ENCODE data around the gene GDF2. TPM values are rescaled to one million over a fixed set of nuclear protein-coding genes. Genes with fewer than 3 reads are reported as not detected.

Gene GDF2
- total and polyA plus RNA-seq, 5 donors from 2014 or later: not detected

DNA sequence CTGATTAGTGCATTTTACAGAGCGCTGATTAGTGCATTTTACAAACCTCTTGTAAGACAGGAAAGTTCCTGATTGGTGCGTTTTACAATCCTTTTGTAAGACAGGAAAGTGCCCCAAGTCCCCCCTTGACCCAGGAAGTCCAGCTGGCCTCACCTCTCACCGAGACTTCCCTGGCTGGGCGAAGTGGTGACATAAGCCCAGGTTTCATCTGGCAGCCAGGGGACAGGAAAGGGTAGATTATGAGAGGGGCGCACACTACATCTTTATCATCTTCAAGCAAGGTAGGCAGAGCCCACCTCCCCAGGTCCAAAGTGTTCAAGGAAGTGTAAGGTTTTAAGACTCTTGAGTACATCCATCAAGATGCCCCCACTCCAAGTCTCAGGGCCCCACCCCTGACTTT is 27.8 kb upstream of the GDF2 start:
- Histone ChIP-seq H3K27ac (ENCODE audit: insufficient read depth, low read length, poor library complexity, severe bottlenecking) (no peak overlapping the region), H3K36me3 (ENCODE audit: control insufficient read depth, insufficient read depth, low read length) (no peaks in the 10 kb centered on the region), H3K9me3 (ENCODE audit: control insufficient read depth in 2 of 2, low read length in 2 of 2) (no peaks in the 10 kb centered on the region), H3K4me3 (ENCODE audit: low read depth, low read length) (no peak overlapping the region), H3K27me3 (ENCODE audit: control insufficient read depth, insufficient read depth, low read length) (no peaks in the 10 kb centered on the region), H3K4me1 (ENCODE audit: control insufficient read depth, insufficient read depth, low read length, poor library complexity, severe bottlenecking) (no peaks in the 10 kb centered on the region)
- no peaks in the 10 kb centered on the region for H3K9me3 Mint-ChIP-seq
- peaks cover 0 to 4% (median 0%) of the 10 kb centered on the region in 4 donors for H3K4me1 Mint-ChIP-seq
- no peaks in the 10 kb centered on the region for H3K36me3 Mint-ChIP-seq
- no peak overlapping the region for H3K27ac Mint-ChIP-seq
- no peak for ATAC-seq (ENCODE audit: low read depth in 2 of 2)
- H3K4me3 Mint-ChIP-seq: no peak overlapping the region
- H3K27me3 Mint-ChIP-seq: peaks cover 3% of the 10 kb centered on the region
- DNase-seq: no peak

DNA sequence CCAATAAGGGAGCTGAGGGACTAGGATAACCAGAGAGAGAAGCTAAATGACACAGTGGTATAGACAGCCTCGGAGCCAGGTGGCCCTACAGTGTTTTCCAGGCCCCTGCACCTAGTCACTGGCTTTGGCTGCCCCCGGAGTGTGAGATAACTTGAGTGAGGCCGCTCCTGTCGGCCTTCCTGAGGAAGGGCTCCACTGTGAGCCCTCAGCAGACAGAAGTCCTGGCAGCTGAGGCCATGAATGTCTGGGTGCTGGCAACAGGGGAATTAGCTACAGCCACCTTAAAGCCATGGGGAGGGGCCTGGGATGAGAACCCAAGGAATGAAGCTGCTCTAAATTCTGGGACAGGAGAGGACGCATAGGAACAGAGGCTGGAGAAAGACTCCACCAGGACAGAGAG is 26.8 kb upstream of the GDF2 start:
- Mint-ChIP-seq H3K4me3 (no peak overlapping the region), H3K9me3 (no peaks in the 10 kb centered on the region), H3K27ac (no peak overlapping the region), H3K4me1 (peaks cover 0 to 7% (median 0%) of the 10 kb centered on the region in 4 donors), H3K36me3 (no peaks in the 10 kb centered on the region), H3K27me3 (peaks cover 4% of the 10 kb centered on the region)
- DNase-seq: no peak
- peaks cover 1% of the 10 kb centered on the region for H3K4me1 ChIP-seq (ENCODE audit: control insufficient read depth, insufficient read depth, low read length, poor library complexity, severe bottlenecking)
- no peaks in the 10 kb centered on the region for H3K9me3 ChIP-seq (ENCODE audit: control insufficient read depth in 2 of 2, low read length in 2 of 2)
- no peak for ATAC-seq (ENCODE audit: low read depth in 2 of 2)
- no peak overlapping the region for H3K4me3 ChIP-seq (ENCODE audit: low read depth, low read length)
- H3K27ac ChIP-seq (ENCODE audit: insufficient read depth, low read length, poor library complexity, severe bottlenecking): no peak overlapping the region
- H3K36me3 ChIP-seq (ENCODE audit: control insufficient read depth, insufficient read depth, low read length): no peaks in the 10 kb centered on the region
- no peaks in the 10 kb centered on the region for H3K27me3 ChIP-seq (ENCODE audit: control insufficient read depth, insufficient read depth, low read length)

DNA sequence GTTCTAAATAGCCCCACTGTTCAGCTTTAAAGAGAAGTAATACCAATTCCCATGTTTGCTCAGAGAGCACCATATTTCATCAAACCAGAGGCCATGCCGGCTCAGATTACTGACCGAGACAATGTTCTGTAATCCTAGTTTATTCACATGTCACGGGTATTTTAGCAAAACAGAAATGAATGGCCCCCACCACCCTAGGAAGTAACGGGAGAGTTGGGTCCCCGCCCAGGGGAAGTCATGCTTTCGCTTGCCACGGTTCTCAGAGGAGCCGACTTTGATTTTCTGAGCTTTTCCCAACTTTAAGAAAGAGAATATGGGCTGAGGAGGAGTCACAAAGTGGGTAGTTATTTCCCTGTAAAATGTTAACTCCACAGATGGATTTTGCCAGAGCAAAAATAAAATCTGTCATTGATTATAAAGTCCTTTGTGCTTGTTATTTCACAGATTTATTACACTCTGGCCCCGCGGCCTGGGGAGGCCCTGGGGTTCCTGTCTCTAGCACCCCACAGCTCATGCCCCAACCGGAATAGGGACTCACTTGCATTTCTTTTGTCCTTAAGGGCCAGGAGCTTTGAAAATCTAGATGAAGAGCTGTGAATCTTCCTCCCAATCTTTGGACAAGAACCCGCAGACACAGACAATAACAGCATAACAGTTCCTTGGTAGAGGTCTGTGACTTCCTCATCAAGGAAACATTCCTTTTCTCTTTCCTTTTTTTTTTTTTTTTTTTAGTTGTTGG is 25.9 kb upstream of the GDF2 start:
- no peak overlapping the region for H3K4me3 ChIP-seq (ENCODE audit: low read depth, low read length)
- no peak overlapping the region for H3K27ac ChIP-seq (ENCODE audit: insufficient read depth, low read length, poor library complexity, severe bottlenecking)
- DNase-seq (no peak), ATAC-seq (ENCODE audit: low read depth in 2 of 2) (no peak)
- H3K27ac Mint-ChIP-seq: no peak overlapping the region
- H3K4me1 Mint-ChIP-seq: peaks cover 0 to 14% (median 1%) of the 10 kb centered on the region in 4 donors
- no peaks in the 10 kb centered on the region for H3K36me3 Mint-ChIP-seq
- peaks cover 4% of the 10 kb centered on the region for H3K4me1 ChIP-seq (ENCODE audit: control insufficient read depth, insufficient read depth, low read length, poor library complexity, severe bottlenecking)
- H3K27me3 Mint-ChIP-seq: peaks cover 10% of the 10 kb centered on the region
- no peaks in the 10 kb centered on the region for H3K36me3 ChIP-seq (ENCODE audit: control insufficient read depth, insufficient read depth, low read length)
- H3K27me3 ChIP-seq (ENCODE audit: control insufficient read depth, insufficient read depth, low read length): no peaks in the 10 kb centered on the region
- H3K9me3 Mint-ChIP-seq: no peaks in the 10 kb centered on the region
- H3K4me3 Mint-ChIP-seq: no peak overlapping the region
- no peaks in the 10 kb centered on the region for H3K9me3 ChIP-seq (ENCODE audit: control insufficient read depth in 2 of 2, low read length in 2 of 2)

DNA sequence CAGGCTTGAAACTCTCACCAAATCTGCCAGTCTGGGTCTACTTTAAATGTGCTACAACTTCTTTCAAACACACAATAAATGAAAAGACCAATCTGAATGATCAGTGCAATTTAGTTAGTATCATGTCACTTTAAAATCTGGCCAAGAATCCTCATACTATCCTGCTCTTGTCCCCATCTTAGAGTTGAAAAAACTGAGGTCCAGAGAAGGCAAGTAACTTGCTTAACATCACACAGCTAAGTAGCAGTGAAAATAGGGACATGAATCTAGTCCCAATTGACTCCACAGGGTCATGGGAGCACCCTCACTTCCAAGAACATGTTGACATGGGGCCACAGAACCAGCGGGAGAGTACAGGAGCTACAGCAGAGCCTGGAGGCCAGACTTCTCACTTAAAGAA is 25.3 kb upstream of the GDF2 start:
- H3K4me1 ChIP-seq (ENCODE audit: control insufficient read depth, insufficient read depth, low read length, poor library complexity, severe bottlenecking): peaks cover 4% of the 10 kb centered on the region
- no peaks in the 10 kb centered on the region for H3K27me3 ChIP-seq (ENCODE audit: control insufficient read depth, insufficient read depth, low read length)
- ATAC-seq (ENCODE audit: low read depth in 2 of 2) (no peak), DNase-seq (no peak)
- no peaks in the 10 kb centered on the region for H3K36me3 ChIP-seq (ENCODE audit: control insufficient read depth, insufficient read depth, low read length)
- no peaks in the 10 kb centered on the region for H3K9me3 ChIP-seq (ENCODE audit: control insufficient read depth in 2 of 2, low read length in 2 of 2)
- Mint-ChIP-seq H3K4me1 (peaks cover 0 to 14% (median 1%) of the 10 kb centered on the region in 4 donors), H3K4me3 (no peak overlapping the region), H3K36me3 (no peaks in the 10 kb centered on the region), H3K27ac (no peak overlapping the region), H3K9me3 (no peaks in the 10 kb centered on the region), H3K27me3 (peaks cover 10% of the 10 kb centered on the region)
- H3K27ac ChIP-seq (ENCODE audit: insufficient read depth, low read length, poor library complexity, severe bottlenecking): no peak overlapping the region
- no peak overlapping the region for H3K4me3 ChIP-seq (ENCODE audit: low read depth, low read length)

DNA sequence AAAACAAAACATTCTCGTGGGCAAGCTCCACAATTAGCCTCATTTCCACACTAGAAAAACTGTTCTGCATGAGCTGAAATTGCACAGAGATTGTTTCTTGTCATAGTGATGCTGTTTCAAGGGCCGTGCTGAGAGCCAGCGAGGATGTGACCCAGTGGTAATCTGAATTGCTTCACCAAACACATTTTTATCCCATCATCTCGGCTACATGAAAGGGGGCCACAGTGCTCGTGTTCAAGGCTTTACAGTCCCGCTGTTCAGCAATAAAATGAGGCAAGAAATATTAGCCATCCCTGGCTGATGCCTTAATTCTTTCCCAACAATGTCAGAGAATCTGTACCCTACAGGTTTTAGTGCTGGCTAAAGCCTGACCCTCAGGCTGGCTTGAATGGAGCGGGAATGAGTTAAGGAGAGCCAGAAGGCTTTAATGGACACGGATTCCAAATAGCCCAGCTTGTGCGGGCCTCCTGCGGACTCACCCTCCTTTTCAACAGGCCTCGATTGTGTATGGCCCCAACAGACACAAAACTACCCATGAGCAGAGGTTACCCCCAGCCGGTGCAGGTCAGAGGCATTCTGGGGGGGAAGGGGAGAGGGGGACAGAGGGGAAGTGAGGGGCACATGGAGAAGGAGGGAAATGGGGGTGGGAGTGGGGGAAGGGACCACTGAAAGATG is 24.3 kb upstream of the GDF2 start:
- Histone ChIP-seq H3K9me3 (ENCODE audit: control insufficient read depth in 2 of 2, low read length in 2 of 2) (no peaks in the 10 kb centered on the region), H3K27ac (ENCODE audit: insufficient read depth, low read length, poor library complexity, severe bottlenecking) (no peak overlapping the region), H3K4me1 (ENCODE audit: control insufficient read depth, insufficient read depth, low read length, poor library complexity, severe bottlenecking) (peaks cover 4% of the 10 kb centered on the region), H3K4me3 (ENCODE audit: low read depth, low read length) (no peak overlapping the region), H3K36me3 (ENCODE audit: control insufficient read depth, insufficient read depth, low read length) (no peaks in the 10 kb centered on the region), H3K27me3 (ENCODE audit: control insufficient read depth, insufficient read depth, low read length) (no peaks in the 10 kb centered on the region)
- ATAC-seq (ENCODE audit: low read depth in 2 of 2): no peak
- Mint-ChIP-seq H3K27me3 (peaks cover 10% of the 10 kb centered on the region), H3K9me3 (no peaks in the 10 kb centered on the region), H3K4me1 (peaks cover 0 to 14% (median 1%) of the 10 kb centered on the region in 4 donors), H3K4me3 (peak overlapping the region in 1 of 4 donors; percentile 10), H3K27ac (no peak overlapping the region), H3K36me3 (no peaks in the 10 kb centered on the region)
- no peak for DNase-seq

DNA sequence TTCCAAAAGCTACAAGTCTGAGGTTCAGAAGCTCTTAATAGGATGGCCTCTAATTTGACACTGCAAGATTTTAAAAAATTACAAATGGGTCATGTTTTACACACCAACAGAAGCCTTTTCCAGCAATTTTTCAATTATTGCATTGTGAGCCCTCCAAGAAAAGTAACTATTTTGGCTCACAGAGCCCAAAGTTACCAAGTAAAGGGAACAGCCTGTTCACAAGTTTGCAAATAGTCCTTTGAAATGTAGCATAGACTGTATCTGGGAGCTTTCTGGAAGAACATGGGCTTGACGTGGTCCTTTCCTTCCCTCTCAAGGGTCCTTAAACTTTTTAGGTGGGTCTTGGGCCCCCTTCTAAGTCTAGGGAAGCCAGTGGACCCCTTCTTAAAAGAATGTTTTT is 23.5 kb upstream of the GDF2 start:
- Histone ChIP-seq H3K4me1 (ENCODE audit: control insufficient read depth, insufficient read depth, low read length, poor library complexity, severe bottlenecking) (peaks cover 4% of the 10 kb centered on the region), H3K27ac (ENCODE audit: insufficient read depth, low read length, poor library complexity, severe bottlenecking) (no peak overlapping the region), H3K9me3 (ENCODE audit: control insufficient read depth in 2 of 2, low read length in 2 of 2) (no peaks in the 10 kb centered on the region), H3K27me3 (ENCODE audit: control insufficient read depth, insufficient read depth, low read length) (no peaks in the 10 kb centered on the region), H3K36me3 (ENCODE audit: control insufficient read depth, insufficient read depth, low read length) (no peaks in the 10 kb centered on the region), H3K4me3 (ENCODE audit: low read depth, low read length) (no peak overlapping the region)
- no peaks in the 10 kb centered on the region for H3K9me3 Mint-ChIP-seq
- peaks cover 10% of the 10 kb centered on the region for H3K27me3 Mint-ChIP-seq
- H3K36me3 Mint-ChIP-seq: no peaks in the 10 kb centered on the region
- H3K4me1 Mint-ChIP-seq: peaks cover 0 to 14% (median 1%) of the 10 kb centered on the region in 4 donors
- no peak for ATAC-seq (ENCODE audit: low read depth in 2 of 2)
- H3K27ac Mint-ChIP-seq: no peak overlapping the region
- no peak for DNase-seq
- H3K4me3 Mint-ChIP-seq: no peak overlapping the region

DNA sequence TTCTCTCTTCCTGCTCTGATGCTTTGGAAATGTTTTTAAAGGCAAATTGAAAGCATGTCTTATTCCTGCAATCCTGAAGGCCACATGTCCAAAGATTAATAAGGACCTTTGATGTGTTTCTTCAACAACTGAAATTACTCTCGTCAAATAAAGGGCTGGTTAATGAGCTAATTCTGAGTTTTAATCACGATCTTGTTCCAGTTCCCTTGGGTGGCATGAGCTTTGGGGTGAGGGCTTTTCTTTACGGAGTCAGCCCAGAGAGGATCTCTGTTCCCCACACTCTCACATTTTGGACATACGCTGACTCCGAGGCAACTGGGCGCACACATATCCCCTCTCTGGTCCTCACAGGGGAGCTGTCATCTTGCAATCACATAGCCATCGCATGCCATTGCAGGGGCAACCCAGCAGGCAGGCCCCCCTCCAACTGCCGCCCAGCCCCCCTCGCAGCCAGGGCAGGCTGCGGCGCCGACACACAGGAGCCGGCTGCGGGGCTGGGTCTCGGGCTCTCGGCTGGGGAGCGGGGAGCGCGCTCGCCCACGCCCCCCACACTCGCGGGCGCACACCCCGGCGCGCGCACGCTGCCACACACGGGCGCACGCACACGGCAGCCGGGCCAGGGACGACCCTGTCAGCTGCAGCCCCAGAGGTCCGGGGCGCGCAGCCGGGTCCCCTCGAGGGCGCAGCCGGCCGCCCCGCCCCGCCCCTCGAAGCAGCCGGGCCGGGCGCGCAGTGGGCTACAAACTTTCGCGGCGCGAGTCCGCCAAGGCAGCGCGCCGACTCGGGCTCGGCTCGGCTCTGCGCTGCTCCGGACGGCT is 22.4 kb upstream of the GDF2 start, which contains the start of gene GDF10:
Gene GDF10 (plus strand): TSS at position 587 of the 818 bp plus-strand sequence. CDS start 455 bp downstream, outside the sequence.
- no peaks in the 10 kb centered on the region for H3K9me3 Mint-ChIP-seq
- Histone ChIP-seq H3K27ac (ENCODE audit: insufficient read depth, low read length, poor library complexity, severe bottlenecking) (no peak within 1 kb of the TSS), H3K4me3 (ENCODE audit: low read depth, low read length) (no peak within 1 kb of the TSS), H3K36me3 (ENCODE audit: control insufficient read depth, insufficient read depth, low read length) (no peaks in the 10 kb centered on the region), H3K4me1 (ENCODE audit: control insufficient read depth, insufficient read depth, low read length, poor library complexity, severe bottlenecking) (peaks cover 4% of the 10 kb centered on the region), H3K27me3 (ENCODE audit: control insufficient read depth, insufficient read depth, low read length) (no peaks in the 10 kb centered on the region), H3K9me3 (ENCODE audit: control insufficient read depth in 2 of 2, low read length in 2 of 2) (no peaks in the 10 kb centered on the region)
- no peaks in the 10 kb centered on the region for H3K36me3 Mint-ChIP-seq
- H3K27me3 Mint-ChIP-seq: peaks cover 10% of the 10 kb centered on the region
- no peak within 1 kb of the TSS for H3K27ac Mint-ChIP-seq
- peaks cover 0 to 14% (median 1%) of the 10 kb centered on the region in 4 donors for H3K4me1 Mint-ChIP-seq
- peak within 1 kb of the TSS in 3 of 4 donors; percentile 22 to 86 (median 40) for H3K4me3 Mint-ChIP-seq
- DNase-seq (no peak), ATAC-seq (ENCODE audit: low read depth in 2 of 2) (no peak)
